Fibroblast of skin of back (primary cell): Measurements from ENCODE around the gene KRT16. TPM values are rescaled to one million over a fixed set of nuclear protein-coding genes. Genes with fewer than 3 reads are reported as not detected.

Experiments
- DNase-seq: peaks from one replicate; pipeline ENCODE4 v3.0.0-alpha.2; 2013
- polyA plus RNA-seq, 2 experiments: library from polyadenylated mRNA; unstranded; fragments of 120-200 nt; gene quantifications; one replicate each; pipeline ENCODE4 v1.2.1, GENCODE V29; 2013; ENCODE audit not compliant: insufficient read length in 2 of 2

KRT16 gene
- polyA plus RNA-seq (2013, experiment 1 of 2; ENCODE audit: insufficient read length), result 3.8 TPM
- polyA plus RNA-seq (2013, experiment 2 of 2; ENCODE audit: insufficient read length), result 9.3 TPM

GRCh38 chr17:41612376-41613160, at the start of gene KRT16:
Gene KRT16, minus strand, starts transcription at chr17:41612767. Its CDS starts 79 bp downstream, at chr17:41612688.
- peak; percentile 73 for DNase-seq

- DNase-seq, result no peak
Observed at GRCh38 chr17:41660221-41660711, 47.7 kb upstream of the KRT16 start.

- DNase-seq, result no peak
Observed at GRCh38 chr17:41659427-41660212, 47.1 kb upstream of the KRT16 start.

- no peak for DNase-seq
Observed at GRCh38 chr17:41658846-41659245, 46.3 kb upstream of the KRT16 start.

GRCh38 chr17:41657936-41658335, 45.4 kb upstream of the KRT16 start:
- DNase-seq, result no peak

GRCh38 chr17:41657176-41657754, 44.7 kb upstream of the KRT16 start:
- DNase-seq, result no peak

GRCh38 chr17:41656249-41657023, 43.9 kb upstream of the KRT16 start:
- DNase-seq, result no peak

GRCh38 chr17:41655611-41656111, 43.1 kb upstream of the KRT16 start:
- DNase-seq, result no peak

GRCh38 chr17:41654678-41655607, 42.4 kb upstream of the KRT16 start:
- DNase-seq, result no peak

GRCh38 chr17:41653892-41654677, 41.5 kb upstream of the KRT16 start:
- DNase-seq, result no peak

- DNase-seq, result no peak
Observed at GRCh38 chr17:41653421-41653820, 40.9 kb upstream of the KRT16 start.

GRCh38 chr17:41652461-41652970, 39.9 kb upstream of the KRT16 start:
- DNase-seq, result no peak

- no peak for DNase-seq
Observed at GRCh38 chr17:41651625-41652460, 39.3 kb upstream of the KRT16 start.

- no peak for DNase-seq
Observed at GRCh38 chr17:41650794-41651624, 38.4 kb upstream of the KRT16 start.

- no peak for DNase-seq
Observed at GRCh38 chr17:41649923-41650519, 37.5 kb upstream of the KRT16 start.

- peak; percentile 79 for DNase-seq
Observed at GRCh38 chr17:41648411-41649195, 36.0 kb upstream of the KRT16 start.
